Neutrophil (primary cell): ENCODE measurements around the gene MSTN.

Experiments
- H3K27ac ChIP-seq: fragments of 200-600 bp; sonication (generic); 2 replicates; pipeline ENCODE4 v1.5.1; 2016; ENCODE audit warnings: mild to moderate bottlenecking, moderate library complexity
- H3K27me3 ChIP-seq: fragments of 200-600 bp; sonication (generic); 2 replicates; pipeline ENCODE4 v1.6.0; 2016; ENCODE audit warnings: mild to moderate bottlenecking
- H3K36me3 ChIP-seq: fragments of 200-600 bp; sonication (generic); 2 replicates; pipeline ENCODE4 v1.5.1; 2017
- H3K4me1 ChIP-seq, 2 experiments: fragments of 200-600 bp in 1 of 2; sonication (generic) in 1 of 2; 1 replicate in 1 of 2; 2 replicates in 1 of 2; pipeline versions ENCODE4 v1.5.1 to v1.6.1; 2013 to 2016; ENCODE audit warnings: low read depth in 1 of 2, low read length in 1 of 2, mild to moderate bottlenecking in 1 of 2, moderate library complexity in 1 of 2; ENCODE audit not compliant: control insufficient read depth in 1 of 2, insufficient read depth in 1 of 2
- H3K4me3 ChIP-seq, 2 experiments: fragments of 200-600 bp in 1 of 2; sonication (generic) in 1 of 2; 1 replicate in 1 of 2; 2 replicates in 1 of 2; pipeline ENCODE4 v1.5.1; 2013 to 2016; ENCODE audit warnings: low read depth in 1 of 2, low read length in 1 of 2, mild to moderate bottlenecking in 1 of 2, moderate library complexity in 1 of 2
- H3K9me3 ChIP-seq: fragments of 200-600 bp; sonication (generic); 2 replicates; pipeline ENCODE4 v1.5.1; 2016
- CTCF ChIP-seq: fragments of 200-600 bp; sonication (generic); IDR thresholded peaks from 2 replicates; pipeline ENCODE4 v1.5.1; 2016; ENCODE audit warnings: antibody characterized with exemption

MSTN gene

GRCh38 chr2:190105554-190105953, 43.0 kb upstream of the MSTN start:
- no peaks in the 10 kb centered on the region for H3K36me3 ChIP-seq
- no peaks in the 10 kb centered on the region for H3K27me3 ChIP-seq
- H3K9me3 ChIP-seq: no peaks in the 10 kb centered on the region
- no peak overlapping the region for H3K27ac ChIP-seq
- no peaks in the 10 kb centered on the region for H3K4me1 ChIP-seq
- H3K4me3 ChIP-seq: no peak overlapping the region
- no peak for TF ChIP-seq CTCF

GRCh38 chr2:190103144-190103543, 40.6 kb upstream of the MSTN start:
- Histone ChIP-seq H3K4me3 (no peak overlapping the region), H3K36me3 (no peaks in the 10 kb centered on the region), H3K27me3 (no peaks in the 10 kb centered on the region), H3K4me1 (no peaks in the 10 kb centered on the region), H3K27ac (no peak overlapping the region), H3K9me3 (no peaks in the 10 kb centered on the region)
- no peak for TF ChIP-seq CTCF

GRCh38 chr2:190099890-190100697, 37.6 kb upstream of the MSTN start:
- no peak for TF ChIP-seq CTCF
- H3K9me3 ChIP-seq: no peaks in the 10 kb centered on the region
- no peaks in the 10 kb centered on the region for H3K27me3 ChIP-seq
- H3K27ac ChIP-seq: no peak overlapping the region
- H3K4me1 ChIP-seq: no peaks in the 10 kb centered on the region
- no peaks in the 10 kb centered on the region for H3K36me3 ChIP-seq
- H3K4me3 ChIP-seq: no peak overlapping the region

GRCh38 chr2:190098851-190099250, 36.3 kb upstream of the MSTN start:
- Histone ChIP-seq H3K27ac (no peak overlapping the region), H3K4me3 (no peak overlapping the region), H3K9me3 (no peaks in the 10 kb centered on the region), H3K27me3 (no peaks in the 10 kb centered on the region), H3K4me1 (no peaks in the 10 kb centered on the region), H3K36me3 (no peaks in the 10 kb centered on the region)
- no peak for TF ChIP-seq CTCF

- Histone ChIP-seq H3K4me1 (no peaks in the 10 kb centered on the region), H3K9me3 (no peaks in the 10 kb centered on the region), H3K36me3 (no peaks in the 10 kb centered on the region), H3K4me3 (no peak overlapping the region), H3K27ac (no peak overlapping the region), H3K27me3 (no peaks in the 10 kb centered on the region)
- no peak for TF ChIP-seq CTCF
Observed at GRCh38 chr2:190097115-190097514, 34.6 kb upstream of the MSTN start.
